ENCODE results near the gene SNRNP40. TPM values are rescaled to one million over a fixed set of nuclear protein-coding genes. Genes with fewer than 3 reads are reported as not detected.

SNRNP40 gene
- polyA plus RNA-seq, 1 of the 3 experiments (the other 2 are of a cell fraction), result 46.7 TPM

- H3K27me3 ChIP-seq (ENCODE audit: insufficient read depth), result peaks cover 30% of the 10 kb centered on the region; the same call in 1 of the 2 replicates
- no peaks in the 10 kb centered on the region for H4K20me1 ChIP-seq (ENCODE audit: insufficient read depth)
- no peak overlapping the region for H3K9ac ChIP-seq
- H3K4me3 ChIP-seq (ENCODE audit: low read depth in 2 of 2, low read length in 1 of 2), result no peak overlapping the region
- ChIA-PET POLR2A (no interaction called here), CTCF (interaction anchor here (1.1 to 7.2 kb wide), 3 partner anchors 51 to 188 kb away, joined by 3 to 65 read pairs (median 27); no protein-coding TSS in a partner anchor)
- DNase-seq, result no peak
- no peak overlapping the region for H2AFZ ChIP-seq (ENCODE audit: low read depth)
- 73% methylated on average over 4 of the region's 4 CpGs for WGBS (ENCODE audit: low lambda C conversion rate)
- no peak overlapping the region for H3K4me2 ChIP-seq
- H3K27ac ChIP-seq (ENCODE audit: low read depth in 2 of 2, low read length in 1 of 2), result no peak overlapping the region
- TF ChIP-seq RCOR1 (IDR thresholded peaks at IDR 0.05; ENCODE audit: low read length) (no peak), FOXM1 (IDR thresholded peaks at IDR 0.05; ENCODE audit: low read depth) (no peak), MAX (IDR thresholded peaks at IDR 0.05; ENCODE audit: low read depth) (no peak), TEAD4 (IDR thresholded peaks at IDR 0.05; ENCODE audit: borderline replicate concordance, insufficient read depth) (no peak), ELF1 (IDR thresholded peaks at IDR 0.05) (no peak), NFIC (IDR thresholded peaks at IDR 0.05; ENCODE audit: borderline replicate concordance) (no peak), GABPA (IDR thresholded peaks at IDR 0.05; ENCODE audit: low read depth) (no peak), TCF12 (IDR thresholded peaks at IDR 0.05) (no peak), TAF1 (IDR thresholded peaks at IDR 0.05; ENCODE audit: borderline replicate concordance, low read depth, low read length) (no peak), SMC3 (IDR thresholded peaks at IDR 0.05; ENCODE audit: low read depth, low read length) (no peak), REST (IDR thresholded peaks at IDR 0.05; ENCODE audit: low read depth, low read length) (no peak)
- TF ChIP-seq, protein P1, sequence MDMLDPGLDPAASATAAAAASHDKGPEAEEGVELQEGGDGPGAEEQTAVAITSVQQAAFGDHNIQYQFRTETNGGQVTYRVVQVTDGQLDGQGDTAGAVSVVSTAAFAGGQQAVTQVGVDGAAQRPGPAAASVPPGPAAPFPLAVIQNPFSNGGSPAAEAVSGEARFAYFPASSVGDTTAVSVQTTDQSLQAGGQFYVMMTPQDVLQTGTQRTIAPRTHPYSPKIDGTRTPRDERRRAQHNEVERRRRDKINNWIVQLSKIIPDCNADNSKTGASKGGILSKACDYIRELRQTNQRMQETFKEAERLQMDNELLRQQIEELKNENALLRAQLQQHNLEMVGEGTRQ (IDR thresholded peaks at IDR 0.05; ENCODE audit: borderline replicate concordance, low read depth, low read length), result no peak
- H3F3A ChIP-seq (replicated peaks; ENCODE audit: insufficient read depth), result no peaks in the 10 kb centered on the region
- H3K9me2 ChIP-seq, result no peaks in the 10 kb centered on the region
- H3K36me3 ChIP-seq (replicated peaks in 1 of 2; ENCODE audit: control insufficient read depth in 1 of 2, insufficient read depth in 2 of 2, low read length in 1 of 2), result no peaks in the 10 kb centered on the region
- no peaks in the 10 kb centered on the region for H3K79me2 ChIP-seq (ENCODE audit: insufficient read depth)
- H3K4me1 ChIP-seq (ENCODE audit: control insufficient read depth in 1 of 2, insufficient read depth in 2 of 2, low read depth in 1 of 2, low read length in 1 of 2), result peaks cover 0 to 10% of the 10 kb centered on the region in 2 experiments; a peak in 1 of 4 replicates
- no peaks in the 10 kb centered on the region for H3K9me3 ChIP-seq
Observed at GRCh38 chr1:31234870-31235269, 61.7 kb downstream of the SNRNP40 start.

- 75% methylated on average over 12 of the region's 12 CpGs for WGBS (ENCODE audit: low lambda C conversion rate)
- ChIA-PET POLR2A (no interaction called here), CTCF (interaction anchor here (1.3 to 7.2 kb wide), 3 partner anchors 50 to 451 kb away, joined by 3 to 65 read pairs (median 27); no protein-coding TSS in a partner anchor)
- no peak overlapping the region for H2AFZ ChIP-seq (ENCODE audit: low read depth)
- no peaks in the 10 kb centered on the region for H3K9me2 ChIP-seq
- peaks cover 0 to 10% of the 10 kb centered on the region in 2 experiments; a peak in 1 of 4 replicates for H3K4me1 ChIP-seq (ENCODE audit: control insufficient read depth in 1 of 2, insufficient read depth in 2 of 2, low read depth in 1 of 2, low read length in 1 of 2)
- H3K4me2 ChIP-seq, result no peak overlapping the region
- H3K36me3 ChIP-seq (replicated peaks in 1 of 2; ENCODE audit: control insufficient read depth in 1 of 2, insufficient read depth in 2 of 2, low read length in 1 of 2), result no peaks in the 10 kb centered on the region
- H3K27ac ChIP-seq (ENCODE audit: low read depth in 2 of 2, low read length in 1 of 2), result no peak overlapping the region
- H3K27me3 ChIP-seq (ENCODE audit: insufficient read depth), result peaks cover 30% of the 10 kb centered on the region; the same call in 1 of the 2 replicates
- H3K4me3 ChIP-seq (ENCODE audit: low read depth in 2 of 2, low read length in 1 of 2), result no peak overlapping the region
- TF ChIP-seq POLR2AphosphoS5 (IDR thresholded peaks at IDR 0.05; ENCODE audit: low read depth, low read length), result no peak
- no peak for TF ChIP-seq NFIC (IDR thresholded peaks at IDR 0.05; ENCODE audit: borderline replicate concordance)
- TF ChIP-seq JUND (IDR thresholded peaks at IDR 0.05), result no peak
- no peak for TF ChIP-seq TCF12 (IDR thresholded peaks at IDR 0.05)
- no peak for TF ChIP-seq REST (IDR thresholded peaks at IDR 0.05; ENCODE audit: low read depth, low read length)
- TF ChIP-seq EZH2phosphoT487 (IDR thresholded peaks at IDR 0.05; ENCODE audit: borderline replicate concordance, low read depth), result no peak
- TF ChIP-seq EP300 (IDR thresholded peaks at IDR 0.05; ENCODE audit: borderline replicate concordance in 1 of 2, low read depth in 1 of 2, low read length in 1 of 2), result no peak
- no peak for TF ChIP-seq SMC3 (IDR thresholded peaks at IDR 0.05; ENCODE audit: low read depth, low read length)
- no peak for TF ChIP-seq CHD2 (IDR thresholded peaks at IDR 0.05; ENCODE audit: low read length, partially characterized antibody)
- H3K9ac ChIP-seq, result no peak overlapping the region
- no peaks in the 10 kb centered on the region for H3K79me2 ChIP-seq (ENCODE audit: insufficient read depth)
- DNase-seq, result no peak
- H4K20me1 ChIP-seq (ENCODE audit: insufficient read depth), result no peaks in the 10 kb centered on the region
- no peaks in the 10 kb centered on the region for H3K9me3 ChIP-seq
- no peaks in the 10 kb centered on the region for H3F3A ChIP-seq (replicated peaks; ENCODE audit: insufficient read depth)
Observed at GRCh38 chr1:31234123-31234708, 62.4 kb downstream of the SNRNP40 start.
